Activated B cell treated with CpG ODN at 0.5 μM for 24 hours (primary cell): ENCODE results near the gene DRAXIN. TPM values are rescaled to one million over a fixed set of nuclear protein-coding genes. Genes with fewer than 3 reads are reported as not detected.

Source experiments
- ATAC-seq: fragments of 200-7000 bp; cut with Tn5 transposase; one replicate; pipeline ENCODE4 v1.10.0; 2021; ENCODE audit warnings: low read depth, mild to moderate bottlenecking, moderate library complexity
- CTCF ChIA-PET: fragments of 350-600 bp; sonication (Branson Sonifier 250); formaldehyde crosslinking; loops from one replicate; lab custom pipeline; 2021; ENCODE audit warnings: antibody characterized with exemption; lab: Charles Lee
- POLR2A ChIA-PET: fragments of 350-600 bp; sonication (Branson Sonifier 250); formaldehyde crosslinking; loops from one replicate; lab custom pipeline; 2021; ENCODE audit warnings: antibody characterized with exemption; lab: Charles Lee
- DNase-seq: peaks from one replicate; pipeline ENCODE4 v3.0.0; 2022
- H3K27ac Mint-ChIP-seq: one replicate; pipeline ENCODE4 v1.8.0; 2020; ENCODE audit warnings: mixed read lengths
- H3K27me3 Mint-ChIP-seq: one replicate; pipeline ENCODE4 v1.8.0; 2021; ENCODE audit warnings: mixed read lengths
- H3K36me3 Mint-ChIP-seq: one replicate; pipeline ENCODE4 v1.8.0; 2021; ENCODE audit warnings: low read depth, mixed read lengths
- H3K4me1 Mint-ChIP-seq: one replicate; pipeline ENCODE4 v1.8.0; 2021; ENCODE audit warnings: mixed read lengths
- H3K4me3 Mint-ChIP-seq: one replicate; pipeline ENCODE4 v1.8.0; 2020; ENCODE audit warnings: mild to moderate bottlenecking, mixed read lengths
- H3K9me3 Mint-ChIP-seq: one replicate; pipeline ENCODE4 v1.8.0; 2020; ENCODE audit warnings: mixed read lengths
- intact Hi-C: fragments of 100-400 bp; cut with micrococcal nuclease; formaldehyde crosslinking; loops from one replicate; pipeline ENCODE4 v1.15.1; 2024
- total RNA-seq: library from RNA; stranded (reverse); gene quantifications from 2 replicates; pipeline ENCODE4 v1.2.3, GENCODE V29; 2022
- TF ChIP-seq, protein P1 (sequence below): fragments of 200-600 bp; IDR thresholded peaks from one replicate; pipeline ENCODE4 v1.8.0; 2022; ENCODE audit warnings: antibody characterized with exemption, mild to moderate bottlenecking

Gene DRAXIN
- total RNA-seq, 1 donor from 2014 or later: 0.18 TPM

DNA sequence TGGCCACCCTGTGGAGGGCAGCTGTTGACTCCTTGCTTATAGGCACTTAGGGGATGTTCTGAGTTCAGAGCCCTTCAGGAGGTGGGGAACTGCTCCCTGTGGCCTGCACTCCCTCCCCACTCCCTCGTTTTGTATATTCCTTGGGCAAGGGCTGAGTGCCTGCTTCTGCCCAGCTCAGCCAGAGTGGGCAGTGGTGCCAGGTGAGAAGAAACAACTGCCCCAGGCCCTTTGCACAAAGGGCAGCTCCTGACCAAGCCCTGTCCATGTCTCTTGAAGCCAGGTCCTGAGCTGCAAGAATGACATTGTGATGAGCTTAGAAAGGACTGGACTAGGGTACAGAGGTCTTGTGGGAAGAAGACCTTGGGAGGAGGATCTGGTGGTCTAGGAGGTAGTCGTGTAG lies 46.6 kb downstream of the DRAXIN start:
- DNase-seq (no peak), ATAC-seq (no peak)
- H3K36me3 Mint-ChIP-seq: peaks cover 3% of the 10 kb centered on the region
- H3K4me1 Mint-ChIP-seq: peaks cover 40% of the 10 kb centered on the region
- ChIA-PET POLR2A (interaction anchor here (0.6 to 3.3 kb wide), 2 partner anchors 19 to 27 kb away, joined by 6 to 21 read pairs; no protein-coding TSS in a partner anchor), CTCF (interaction anchor here (3.3 kb wide), 1 partner anchor 18 kb away, joined by 16 read pairs; no protein-coding TSS in a partner anchor)
- no peaks in the 10 kb centered on the region for H3K9me3 Mint-ChIP-seq
- intact Hi-C loops: loop anchor here (5.0 kb wide), 3 partner anchors 169 to 681 kb away; partner anchors contain the start of gene MTOR
- TF ChIP-seq, protein P1, sequence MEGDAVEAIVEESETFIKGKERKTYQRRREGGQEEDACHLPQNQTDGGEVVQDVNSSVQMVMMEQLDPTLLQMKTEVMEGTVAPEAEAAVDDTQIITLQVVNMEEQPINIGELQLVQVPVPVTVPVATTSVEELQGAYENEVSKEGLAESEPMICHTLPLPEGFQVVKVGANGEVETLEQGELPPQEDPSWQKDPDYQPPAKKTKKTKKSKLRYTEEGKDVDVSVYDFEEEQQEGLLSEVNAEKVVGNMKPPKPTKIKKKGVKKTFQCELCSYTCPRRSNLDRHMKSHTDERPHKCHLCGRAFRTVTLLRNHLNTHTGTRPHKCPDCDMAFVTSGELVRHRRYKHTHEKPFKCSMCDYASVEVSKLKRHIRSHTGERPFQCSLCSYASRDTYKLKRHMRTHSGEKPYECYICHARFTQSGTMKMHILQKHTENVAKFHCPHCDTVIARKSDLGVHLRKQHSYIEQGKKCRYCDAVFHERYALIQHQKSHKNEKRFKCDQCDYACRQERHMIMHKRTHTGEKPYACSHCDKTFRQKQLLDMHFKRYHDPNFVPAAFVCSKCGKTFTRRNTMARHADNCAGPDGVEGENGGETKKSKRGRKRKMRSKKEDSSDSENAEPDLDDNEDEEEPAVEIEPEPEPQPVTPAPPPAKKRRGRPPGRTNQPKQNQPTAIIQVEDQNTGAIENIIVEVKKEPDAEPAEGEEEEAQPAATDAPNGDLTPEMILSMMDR: no peak
- H3K27ac Mint-ChIP-seq: no peak overlapping the region
- no peak overlapping the region for H3K4me3 Mint-ChIP-seq
- no peaks in the 10 kb centered on the region for H3K27me3 Mint-ChIP-seq

DNA sequence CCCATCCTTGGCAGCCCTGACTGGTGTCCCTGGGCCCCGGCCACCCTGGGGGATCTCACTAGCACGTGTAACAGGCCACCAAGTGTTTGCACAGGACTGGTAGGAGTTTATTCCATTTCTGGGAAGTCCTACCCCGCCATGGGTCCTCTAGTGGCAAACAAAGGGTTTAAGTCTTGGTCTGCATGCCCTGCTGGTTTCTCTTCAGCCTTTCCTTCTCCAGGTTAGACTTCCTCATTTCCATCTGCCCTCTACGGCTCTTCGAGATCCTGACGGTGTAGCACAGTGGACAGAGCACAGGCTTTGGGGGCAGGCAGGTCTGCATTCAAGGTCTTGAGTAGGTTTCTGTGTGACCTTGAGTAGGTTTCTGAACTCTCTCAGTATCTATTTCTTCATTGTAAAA lies 47.3 kb downstream of the DRAXIN start:
- H3K4me3 Mint-ChIP-seq: no peak overlapping the region
- no peak for ATAC-seq

DNA sequence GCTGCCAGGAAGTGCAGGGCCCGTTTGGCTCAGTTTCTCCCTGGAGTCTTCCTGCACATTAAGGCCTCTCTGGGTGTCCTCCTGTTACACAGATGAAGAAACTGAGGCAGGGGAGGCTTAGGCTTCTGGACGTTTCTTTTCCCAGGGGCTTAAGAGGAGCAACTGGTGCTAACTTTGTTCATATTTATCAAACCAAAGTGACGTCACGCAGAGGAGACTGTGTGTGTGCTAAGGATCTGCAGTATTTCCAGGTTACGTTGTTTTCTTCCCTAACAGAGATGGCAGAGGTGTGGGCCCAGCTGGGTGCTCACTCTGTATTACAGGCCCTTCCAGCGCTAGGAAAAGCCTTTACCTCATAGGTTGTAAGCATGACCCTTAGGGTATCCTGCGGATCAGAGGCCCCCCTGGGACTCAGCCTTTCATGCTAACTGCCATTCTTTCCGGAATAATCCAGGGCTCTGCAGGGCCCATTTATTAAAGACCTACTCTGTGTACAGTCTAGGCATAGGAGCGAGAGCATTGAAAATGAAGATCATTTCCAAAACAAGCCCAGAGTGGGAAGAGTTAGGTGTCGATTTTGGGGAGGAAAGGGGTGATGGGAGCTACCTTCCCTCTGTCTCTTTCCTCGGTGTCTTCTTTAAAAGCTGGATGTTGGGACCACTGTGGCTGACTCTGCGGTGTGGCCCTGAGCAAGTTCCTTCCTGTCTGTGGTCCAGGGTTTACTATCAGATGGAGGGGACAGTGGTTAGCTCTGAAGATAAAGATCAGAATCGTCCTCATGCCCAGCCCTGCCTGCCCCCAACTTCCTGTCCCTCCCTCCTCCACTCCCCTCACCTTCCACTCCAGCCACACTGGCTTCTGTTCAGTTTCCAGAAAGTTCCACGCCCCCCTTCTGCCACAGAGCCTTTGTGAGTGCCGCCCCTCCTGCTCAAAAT lies 49.0 kb downstream of the DRAXIN start:
- Mint-ChIP-seq H3K36me3 (peaks cover 3% of the 10 kb centered on the region), H3K27ac (no peak overlapping the region), H3K9me3 (no peaks in the 10 kb centered on the region), H3K27me3 (no peaks in the 10 kb centered on the region), H3K4me1 (peaks cover 37% of the 10 kb centered on the region), H3K4me3 (no peak overlapping the region)
- ATAC-seq (no peak), DNase-seq (no peak)
- intact Hi-C loops: no loop called here
- TF ChIP-seq, protein P1: no peak
- CTCF ChIA-PET: no interaction called here
- POLR2A ChIA-PET: interaction anchor here (0.7 kb wide), 1 partner anchor 169 kb away, joined by 3 read pairs; no protein-coding TSS in a partner anchor

More for the DNA sequence above, 47.3 kb downstream of the DRAXIN start:
- Mint-ChIP-seq H3K36me3 (peaks cover 3% of the 10 kb centered on the region), H3K27ac (no peak overlapping the region), H3K4me1 (peaks cover 40% of the 10 kb centered on the region), H3K9me3 (no peaks in the 10 kb centered on the region), H3K27me3 (no peaks in the 10 kb centered on the region)
- POLR2A ChIA-PET: no interaction called here
- CTCF ChIA-PET: interaction anchor here (3.3 kb wide), 1 partner anchor 19 kb away, joined by 16 read pairs; no protein-coding TSS in a partner anchor
- TF ChIP-seq, protein P1: no peak
- intact Hi-C loops: loop anchor here (5.0 kb wide), 3 partner anchors 169 to 681 kb away; partner anchors contain the start of gene MTOR
- DNase-seq: no peak

DNA sequence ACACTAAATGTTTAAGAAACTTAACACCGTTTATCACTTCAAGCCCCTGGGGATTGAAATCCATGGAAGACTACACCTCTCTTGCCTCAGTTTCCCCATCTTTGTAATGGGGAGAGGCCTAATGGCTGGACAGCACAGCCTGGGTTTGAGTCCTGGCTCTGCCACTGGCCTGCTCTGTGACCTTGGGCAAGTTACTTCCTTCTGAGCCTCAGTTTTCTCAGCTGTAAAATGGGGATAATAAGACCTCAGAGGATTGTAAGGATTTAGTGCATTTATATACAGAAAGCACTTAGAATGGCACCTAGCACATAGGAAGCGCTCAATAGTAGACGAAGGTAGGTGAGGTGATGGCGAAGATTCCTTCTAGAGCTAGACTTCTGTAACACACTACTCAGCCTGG lies 50.0 kb downstream of the DRAXIN start:
- Mint-ChIP-seq H3K27me3 (no peaks in the 10 kb centered on the region), H3K4me3 (no peak overlapping the region), H3K36me3 (peaks cover 7% of the 10 kb centered on the region), H3K27ac (no peak overlapping the region), H3K9me3 (no peaks in the 10 kb centered on the region), H3K4me1 (peaks cover 34% of the 10 kb centered on the region)
- TF ChIP-seq, protein P1: no peak
- no peak for DNase-seq
- ATAC-seq: no peak
- intact Hi-C loops: no loop called here
- POLR2A ChIA-PET: interaction anchor here (1.2 kb wide), 1 partner anchor 22 kb away, joined by 3 read pairs; no protein-coding TSS in a partner anchor
- CTCF ChIA-PET: no interaction called here
